ENCODE results near the gene COX11.

- TF ChIP-seq POLR2A (IDR thresholded peaks at IDR 0.05) (no peak), CTCF (IDR thresholded peaks at IDR 0.05) (no peak), EP300 (IDR thresholded peaks at IDR 0.05; ENCODE audit: low read depth) (no peak)
Observed at GRCh38 chr17:54967621-54968261, 713 bp downstream of the COX11 start.

Data from transverse colon (tissue), 3 donors.